CMK (cell line): Measurements from ENCODE around the gene ZNF410.

Experiments used
- DNase-seq: peaks from one replicate; pipeline ENCODE4 v3.0.0-alpha.2; 2010; ENCODE audit warnings: low read depth

Gene ZNF410

GRCh38 chr14:73953731-73954130 lies 67.1 kb downstream of the ZNF410 start:
- DNase-seq: no peak

GRCh38 chr14:73955674-73956073 lies 69.0 kb downstream of the ZNF410 start:
- DNase-seq: no peak

GRCh38 chr14:73958591-73958990 lies 71.9 kb downstream of the ZNF410 start:
- no peak for DNase-seq

GRCh38 chr14:73961192-73961591 lies 74.5 kb downstream of the ZNF410 start:
- DNase-seq: no peak

- DNase-seq: no peak
These were observed 78.6 kb downstream of the ZNF410 start for GRCh38 chr14:73965216-73965615.

GRCh38 chr14:73968885-73969284 lies 82.2 kb downstream of the ZNF410 start:
- no peak for DNase-seq

GRCh38 chr14:73973497-73973896 lies 86.8 kb downstream of the ZNF410 start:
- DNase-seq: no peak

GRCh38 chr14:73976125-73976524 lies 89.5 kb downstream of the ZNF410 start:
- no peak for DNase-seq

GRCh38 chr14:73977896-73978295 lies 91.2 kb downstream of the ZNF410 start:
- DNase-seq: no peak
